Neuron (in vitro differentiated cells): ENCODE data around the gene RRN3.
"Not testable (repeated sequence)": the region's sequence is repeated elsewhere in the genome, so short reads cannot be mapped to it uniquely, and the experiment has no call there.

Experiments
- H2AFZ ChIP-seq: one replicate; pipeline ENCODE4 v1.6.1; 2013; ENCODE audit warnings: low read depth, mild to moderate bottlenecking, inconsistent platforms, low read length, moderate library complexity
- H3K27me3 ChIP-seq: one replicate; pipeline ENCODE4 v1.6.1; 2013; ENCODE audit warnings: low read length; ENCODE audit not compliant: insufficient read depth
- H3K36me3 ChIP-seq: one replicate; pipeline ENCODE4 v1.6.1; 2013; ENCODE audit warnings: low read length; ENCODE audit not compliant: insufficient read depth
- H3K4me1 ChIP-seq: one replicate; pipeline ENCODE4 v1.6.1; 2013; ENCODE audit warnings: low read length; ENCODE audit not compliant: insufficient read depth
- H3K4me3 ChIP-seq: 2 replicates; pipeline ENCODE4 v1.5.1; 2013; ENCODE audit warnings: mild to moderate bottlenecking, low read length, moderate library complexity
- H3K9me3 ChIP-seq: one replicate; pipeline ENCODE4 v1.6.1; 2013; ENCODE audit warnings: low read length

Gene RRN3

DNA sequence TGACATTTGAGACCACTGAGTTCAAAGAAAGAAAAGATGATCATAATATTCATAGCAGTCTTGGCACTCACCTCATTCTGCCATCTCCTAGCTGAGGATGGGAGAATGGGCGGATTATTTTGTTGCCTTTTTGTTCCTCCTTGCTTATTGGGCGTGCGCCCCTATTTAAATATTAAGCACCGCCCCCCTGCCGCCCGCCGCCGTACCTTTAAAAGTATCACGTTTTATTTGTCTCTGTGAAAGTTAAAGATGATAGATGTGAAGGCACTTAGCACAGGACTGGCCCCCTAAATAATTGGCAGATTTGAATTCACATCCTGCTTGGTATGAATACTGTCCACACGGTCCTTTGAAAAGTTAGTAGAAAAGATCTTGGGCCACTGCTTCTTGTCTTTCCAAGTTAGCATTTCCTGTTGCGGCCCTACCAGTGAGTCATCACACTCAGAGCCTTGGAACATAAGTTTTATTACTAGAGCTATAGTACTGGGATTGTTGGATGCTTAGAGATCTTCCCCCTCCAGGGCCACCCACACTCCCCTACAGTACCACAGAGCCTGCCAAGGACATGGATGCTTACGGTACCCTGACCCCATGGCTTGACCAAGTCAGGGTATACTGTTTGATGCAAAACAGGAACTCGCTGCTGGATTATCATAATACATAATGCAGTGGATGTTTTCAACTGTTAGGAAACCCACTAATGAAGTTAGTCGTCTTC, 68.7 kb downstream of the RRN3 start:
- not testable (repeated sequence) for H2AFZ ChIP-seq, H3K4me3 ChIP-seq, H3K27me3 ChIP-seq, H3K9me3 ChIP-seq, H3K4me1 ChIP-seq
- H3K36me3 ChIP-seq: peaks cover 51% of the 10 kb centered on the region

GRCh38 chr16:15024858-15025199, 69.2 kb downstream of the RRN3 start:
- not testable (repeated sequence) for H2AFZ ChIP-seq, H3K4me3 ChIP-seq, H3K9me3 ChIP-seq, H3K27me3 ChIP-seq, H3K4me1 ChIP-seq
- H3K36me3 ChIP-seq: peaks cover 50% of the 10 kb centered on the region

DNA sequence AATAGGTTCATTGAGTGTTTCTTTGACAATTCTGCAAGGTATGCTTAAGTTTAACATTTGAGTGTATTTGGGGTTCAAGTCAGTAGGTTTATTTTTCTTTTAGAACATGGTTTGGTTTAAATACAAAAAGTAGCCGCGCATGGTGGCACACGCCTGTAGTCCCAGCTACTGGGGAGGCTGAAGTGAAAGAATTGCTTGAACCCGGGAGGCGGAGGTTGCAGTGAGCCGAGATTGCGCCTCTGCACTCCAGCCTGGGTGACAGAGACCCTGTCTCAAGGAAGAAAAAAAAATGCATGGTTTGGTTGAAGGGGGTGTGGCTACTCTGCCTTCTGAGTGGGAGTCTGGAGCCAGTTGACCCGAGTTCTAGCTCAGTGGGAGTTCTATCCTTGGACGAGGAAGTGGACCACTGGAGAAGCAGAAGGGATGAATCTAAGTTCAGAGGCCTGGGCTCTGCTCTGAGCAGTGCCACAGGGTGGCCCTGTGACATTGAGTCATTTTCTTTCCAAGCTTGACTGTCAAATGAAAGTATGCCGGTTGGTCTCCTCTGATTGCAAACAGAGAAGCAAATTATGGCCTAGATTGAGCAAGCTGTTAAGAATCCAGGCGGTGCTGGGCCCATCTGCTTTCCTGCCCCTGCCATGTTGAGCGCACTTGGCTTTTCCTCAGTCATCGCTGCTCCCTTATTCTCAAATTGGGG, 70.5 kb downstream of the RRN3 start:
- peaks cover 51% of the 10 kb centered on the region for H3K36me3 ChIP-seq
- H3K9me3 ChIP-seq, H2AFZ ChIP-seq, H3K4me3 ChIP-seq, H3K4me1 ChIP-seq, H3K27me3 ChIP-seq: not testable (repeated sequence)

- H3K36me3 ChIP-seq: peaks cover 49% of the 10 kb centered on the region
- not testable (repeated sequence) for H3K4me1 ChIP-seq, H3K9me3 ChIP-seq, H2AFZ ChIP-seq, H3K27me3 ChIP-seq, H3K4me3 ChIP-seq
Measured at GRCh38 chr16:15022194-15022593, 71.9 kb downstream of the RRN3 start.

- not testable (repeated sequence) for H3K4me1 ChIP-seq, H3K27me3 ChIP-seq
- peaks cover 52% of the 10 kb centered on the region for H3K36me3 ChIP-seq
Measured at GRCh38 chr16:15021429-15021828, 72.6 kb downstream of the RRN3 start.

DNA sequence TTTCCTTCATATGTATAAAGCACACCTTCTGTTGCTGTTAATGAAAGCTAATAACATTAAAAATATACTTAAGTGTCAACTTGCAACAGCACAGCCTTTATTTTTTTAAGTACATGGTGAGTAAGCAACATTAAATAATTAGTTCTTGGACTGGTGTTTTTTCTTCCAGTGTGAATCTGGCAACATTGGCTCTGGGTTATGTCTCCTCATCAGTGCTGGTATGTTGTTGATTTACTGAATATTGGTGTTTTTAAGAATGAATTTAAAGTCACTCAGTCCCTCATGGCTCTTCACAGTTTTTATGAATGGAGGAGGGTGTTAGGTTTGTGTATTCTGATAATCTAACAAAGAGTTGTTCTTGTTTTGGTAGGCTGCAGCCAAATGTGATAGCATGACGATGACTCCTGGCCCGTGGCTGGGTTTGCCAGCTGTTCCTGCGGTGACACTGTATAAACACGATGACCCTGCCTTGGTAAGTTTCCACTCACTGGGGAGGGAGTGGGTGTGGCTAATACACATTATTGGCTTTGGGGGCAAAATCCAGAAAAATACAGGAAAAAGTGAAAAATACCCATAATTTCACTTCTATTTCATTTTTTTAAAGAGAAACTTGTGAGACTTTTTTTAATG, 77.0 kb downstream of the RRN3 start:
- H3K4me1 ChIP-seq, H3K9me3 ChIP-seq, H3K27me3 ChIP-seq, H3K4me3 ChIP-seq, H2AFZ ChIP-seq: not testable (repeated sequence)
- peaks cover 25% of the 10 kb centered on the region for H3K36me3 ChIP-seq

More at GRCh38 chr16:15021429-15021828, 72.6 kb downstream of the RRN3 start:
- H3K4me3 ChIP-seq, H2AFZ ChIP-seq, H3K9me3 ChIP-seq: not testable (repeated sequence)

GRCh38 chr16:15016354-15016753, 77.7 kb downstream of the RRN3 start:
- H2AFZ ChIP-seq, H3K9me3 ChIP-seq, H3K27me3 ChIP-seq, H3K4me3 ChIP-seq, H3K4me1 ChIP-seq: not testable (repeated sequence)
- peaks cover 25% of the 10 kb centered on the region for H3K36me3 ChIP-seq

- H3K4me3 ChIP-seq: not testable (repeated sequence)
- H3K36me3 ChIP-seq: peaks cover 27% of the 10 kb centered on the region
Measured at GRCh38 chr16:15015671-15016070, 78.4 kb downstream of the RRN3 start.

DNA sequence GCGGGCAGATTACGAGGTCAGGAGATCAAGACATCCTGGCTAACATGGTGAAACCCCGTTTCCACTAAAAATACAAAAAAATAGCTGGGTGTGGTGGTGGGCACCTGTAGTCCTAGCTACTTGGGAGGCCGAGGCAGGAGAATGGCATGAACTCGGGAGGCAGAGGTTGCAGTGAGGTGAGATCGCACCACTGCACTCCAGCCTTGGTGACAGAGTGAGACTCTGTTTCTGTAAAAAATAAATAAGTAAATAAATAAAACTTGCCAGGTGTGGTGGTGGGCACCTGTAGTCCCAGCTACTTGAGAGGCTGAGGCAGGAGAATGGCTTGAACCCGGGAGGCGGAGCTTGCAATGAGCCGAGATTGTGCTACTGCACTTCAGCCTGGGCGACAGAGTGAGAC, 81.1 kb downstream of the RRN3 start:
- not testable (repeated sequence) for H3K27me3 ChIP-seq, H3K4me1 ChIP-seq, H2AFZ ChIP-seq, H3K4me3 ChIP-seq, H3K9me3 ChIP-seq
- H3K36me3 ChIP-seq: peaks cover 30% of the 10 kb centered on the region

More at GRCh38 chr16:15015671-15016070, 78.4 kb downstream of the RRN3 start:
- H2AFZ ChIP-seq, H3K27me3 ChIP-seq, H3K9me3 ChIP-seq, H3K4me1 ChIP-seq: not testable (repeated sequence)
